Activated CD8-positive, alpha-beta memory T cell treated with anti-CD3 and anti-CD28 coated beads, Interleukin-2, amount 50 U/mL, for 48 hours (primary cell): ENCODE measurements around the gene ARHGAP25.

ENCODE experiments used
- DNase-seq: peaks from one replicate; pipeline ENCODE4 v3.0.0-alpha.2; 2020

The ARHGAP25 gene

DNA sequence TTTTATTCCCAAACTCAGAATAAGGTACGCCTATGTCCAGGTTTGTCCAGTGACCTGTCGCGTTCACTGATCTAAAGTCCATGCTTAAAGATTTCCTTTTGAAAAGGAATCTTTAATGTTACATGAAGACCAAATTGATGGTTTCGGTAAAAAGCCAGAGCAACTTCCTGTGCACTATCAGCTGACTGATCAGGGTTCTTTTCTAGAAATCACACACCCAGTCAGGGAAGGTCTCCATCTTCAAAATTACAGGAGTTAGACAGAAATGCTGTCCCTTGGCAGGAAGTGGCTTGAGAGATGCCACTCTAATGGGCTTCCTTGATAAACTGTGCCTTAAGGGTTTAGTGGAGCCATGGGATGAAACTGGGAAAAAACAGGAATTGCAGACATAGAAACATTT is 14.7 kb upstream of the ARHGAP25 start:
- no peak for DNase-seq

DNA sequence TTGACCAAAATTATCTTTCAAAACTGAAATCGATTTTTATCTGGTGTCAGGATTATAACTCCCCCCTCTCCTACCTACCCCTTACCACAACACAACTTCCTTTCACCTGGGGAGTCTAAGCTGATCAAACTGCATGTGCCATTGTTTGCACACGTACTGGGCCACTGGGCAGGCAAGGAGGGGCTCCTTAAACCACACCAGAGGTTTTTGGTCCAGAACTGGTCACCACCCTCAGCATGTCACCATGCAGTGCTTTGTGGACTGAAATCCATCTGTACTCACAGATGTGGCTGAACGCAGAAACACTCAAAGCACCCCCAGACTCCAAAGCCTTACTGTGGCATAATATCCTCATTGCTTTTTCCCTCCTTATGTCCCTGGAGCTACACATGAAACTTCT is 13.9 kb upstream of the ARHGAP25 start:
- no peak for DNase-seq

DNA sequence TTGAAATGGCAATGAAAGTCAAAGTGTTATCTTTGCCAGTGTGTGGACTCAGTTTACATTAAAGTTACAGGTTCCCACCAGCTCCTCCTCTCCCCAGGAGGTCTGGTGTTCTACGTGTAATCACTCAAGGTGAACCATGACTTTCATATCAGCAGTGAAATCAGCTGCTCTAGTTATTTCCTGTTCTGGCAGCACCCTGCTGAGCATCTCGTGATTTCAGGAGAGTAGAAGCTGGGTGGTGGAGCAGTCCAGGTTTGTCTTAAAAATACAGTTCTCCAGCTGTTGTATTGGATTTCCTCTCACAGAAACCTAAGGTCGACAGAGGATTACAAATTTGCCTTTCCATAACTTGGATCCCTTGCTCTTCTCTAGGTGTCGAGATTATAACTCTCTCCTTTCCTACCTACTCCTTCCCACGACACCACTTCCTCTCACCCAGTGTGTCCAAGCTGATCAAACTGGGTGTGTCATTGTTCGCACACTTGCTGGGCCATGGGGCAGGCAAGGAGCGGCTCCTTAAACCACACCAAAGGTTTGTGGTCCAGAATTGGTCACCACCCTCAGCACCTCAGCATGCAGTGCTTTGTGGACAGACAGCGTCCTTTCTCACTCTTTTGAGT is 13.0 kb upstream of the ARHGAP25 start:
- DNase-seq, result peak; percentile 61

DNA sequence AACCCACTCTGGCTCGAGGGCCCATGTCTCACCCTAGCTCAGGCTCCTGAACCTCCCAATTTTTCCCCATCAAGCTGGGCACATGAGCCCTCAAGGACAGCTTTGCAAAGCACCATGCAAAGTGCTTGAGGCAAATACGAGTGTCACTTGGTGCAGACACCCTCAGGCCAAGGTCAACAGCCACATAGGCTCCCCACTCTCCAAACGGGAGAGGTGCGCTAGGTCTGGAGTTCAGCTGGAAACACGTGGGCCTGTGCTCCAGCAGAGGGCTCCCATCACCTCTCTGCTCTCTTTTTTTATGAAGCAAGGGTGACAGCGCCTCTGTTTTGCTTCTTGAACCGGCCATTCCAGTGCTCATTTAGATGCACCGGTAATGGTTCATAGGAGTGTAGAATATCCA is 11.9 kb upstream of the ARHGAP25 start:
- DNase-seq, result peak; percentile 52

DNA sequence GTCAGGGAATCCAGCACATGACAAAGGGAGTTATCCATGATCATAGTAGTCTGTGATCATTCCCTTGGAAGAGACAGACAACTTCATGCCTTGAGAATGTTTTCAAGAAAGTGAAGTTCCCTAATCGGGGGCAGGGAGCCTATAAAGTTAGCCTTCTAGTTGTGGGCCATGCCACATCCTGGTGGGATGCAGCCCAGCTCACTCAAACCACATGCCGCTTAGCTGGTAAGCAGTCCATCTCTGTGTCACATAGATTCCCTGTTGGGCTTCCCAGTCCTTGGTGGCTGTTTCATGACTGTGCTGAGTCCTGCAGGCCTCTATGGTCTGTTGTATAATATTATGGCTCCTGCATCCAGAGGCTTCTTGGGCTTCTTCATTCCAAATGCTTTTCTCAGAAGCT is 11.4 kb upstream of the ARHGAP25 start:
- no peak for DNase-seq

DNA sequence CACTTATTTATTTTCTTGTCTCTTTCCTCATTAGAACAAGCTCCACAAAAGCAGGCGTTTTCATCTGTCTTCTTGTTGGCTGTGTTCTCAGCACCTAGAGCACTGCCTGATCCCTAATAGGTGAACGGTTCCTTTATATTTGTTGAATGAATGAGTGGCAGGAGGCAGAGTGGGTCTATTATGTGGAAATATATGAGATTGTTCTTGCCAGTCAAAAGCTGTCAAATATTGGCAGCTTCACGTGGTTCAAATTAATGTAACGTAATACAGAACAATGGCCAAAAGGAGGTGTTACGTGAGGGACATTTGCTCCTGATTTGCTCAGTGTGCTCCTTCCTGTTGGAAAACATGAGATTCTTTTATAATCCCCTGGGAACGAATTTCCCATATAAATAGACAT is 8.5 kb upstream of the ARHGAP25 start:
- no peak for DNase-seq

DNA sequence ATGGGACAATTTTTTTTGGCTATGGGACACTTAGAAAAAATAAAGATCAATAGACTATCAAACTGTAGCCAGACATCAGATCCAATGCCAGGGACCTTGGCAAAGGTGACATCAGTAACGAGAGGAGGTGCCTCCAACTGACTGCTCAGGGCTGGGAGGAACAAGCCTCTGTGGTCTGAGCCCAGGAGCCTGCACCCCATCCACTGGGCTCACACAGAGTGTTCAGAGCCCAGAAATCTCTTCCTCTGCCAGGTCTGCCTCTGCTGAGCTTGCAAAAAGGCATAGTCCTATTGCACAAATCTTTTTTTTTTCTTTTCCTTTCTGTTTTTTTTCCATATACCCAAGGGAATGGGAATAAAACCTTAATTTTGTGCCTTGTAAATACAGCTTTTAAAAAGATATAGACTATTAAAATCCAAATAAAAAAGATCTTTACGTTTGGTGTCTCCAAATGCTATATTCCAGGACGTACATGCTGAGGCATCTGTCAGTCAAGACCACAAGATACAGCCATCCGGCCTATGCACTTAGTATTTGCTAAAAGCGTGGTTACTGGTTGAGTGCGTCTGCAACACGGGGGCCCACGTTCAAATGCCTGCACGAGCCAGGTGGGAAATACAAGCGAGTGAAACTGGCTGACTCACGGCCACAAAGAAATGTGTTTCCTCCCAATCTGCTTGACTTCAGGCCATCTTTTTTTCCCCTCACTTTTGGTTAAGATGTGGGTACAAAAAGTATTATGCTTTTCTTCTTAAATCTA is 7.8 kb upstream of the ARHGAP25 start:
- DNase-seq, result peak; percentile 85

DNA sequence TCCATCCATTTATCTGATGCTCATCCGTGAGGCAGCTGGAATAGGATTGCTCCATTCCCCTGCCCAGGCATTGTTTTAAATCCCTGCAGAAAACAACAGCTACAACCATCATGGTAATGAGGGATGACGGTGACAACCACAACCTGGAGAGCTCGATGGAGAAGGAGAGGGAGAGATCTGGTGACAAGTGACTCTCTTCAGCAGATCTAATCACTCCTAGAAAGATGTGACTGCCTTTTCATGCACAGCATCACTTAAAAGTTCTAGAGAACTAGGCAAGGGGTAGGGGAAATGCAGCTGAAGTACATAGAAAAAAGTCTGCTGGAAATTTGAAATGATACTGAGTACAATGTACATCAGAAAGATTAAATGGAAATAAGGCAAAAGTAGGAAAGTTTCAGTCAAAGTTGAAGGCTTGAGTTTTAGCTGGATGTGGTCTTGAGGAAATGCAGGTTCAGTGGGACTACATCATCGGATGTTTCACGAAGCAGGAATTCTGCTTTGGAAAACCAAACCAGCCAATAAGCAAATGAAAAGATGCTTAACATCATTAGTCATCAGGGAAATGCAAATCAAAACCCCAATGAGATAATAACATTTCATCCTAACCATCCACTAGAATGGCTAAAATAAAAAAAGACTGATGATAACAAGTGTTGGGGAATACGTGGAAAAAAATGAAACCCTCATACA is 6.8 kb upstream of the ARHGAP25 start:
- no peak for DNase-seq

DNA sequence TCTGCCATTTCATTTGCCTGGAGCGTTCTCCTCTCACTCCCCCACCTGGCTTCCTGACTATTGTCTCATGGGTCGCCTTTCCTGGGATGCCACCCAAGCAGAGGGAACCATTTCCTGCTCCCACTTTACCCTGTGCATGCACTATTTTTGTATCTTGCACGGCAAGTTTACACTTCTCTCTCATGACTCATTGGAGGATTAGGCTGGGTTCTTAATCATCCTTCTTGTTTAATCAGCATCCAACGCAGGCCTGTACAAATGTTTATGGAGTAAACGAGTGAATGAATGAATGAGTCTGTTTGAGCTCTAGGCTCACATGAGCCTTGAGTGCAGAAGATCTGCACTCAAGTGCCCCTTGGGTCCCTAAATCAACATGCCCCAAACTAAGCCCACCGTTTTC is 3.8 kb upstream of the ARHGAP25 start:
- no peak for DNase-seq

DNA sequence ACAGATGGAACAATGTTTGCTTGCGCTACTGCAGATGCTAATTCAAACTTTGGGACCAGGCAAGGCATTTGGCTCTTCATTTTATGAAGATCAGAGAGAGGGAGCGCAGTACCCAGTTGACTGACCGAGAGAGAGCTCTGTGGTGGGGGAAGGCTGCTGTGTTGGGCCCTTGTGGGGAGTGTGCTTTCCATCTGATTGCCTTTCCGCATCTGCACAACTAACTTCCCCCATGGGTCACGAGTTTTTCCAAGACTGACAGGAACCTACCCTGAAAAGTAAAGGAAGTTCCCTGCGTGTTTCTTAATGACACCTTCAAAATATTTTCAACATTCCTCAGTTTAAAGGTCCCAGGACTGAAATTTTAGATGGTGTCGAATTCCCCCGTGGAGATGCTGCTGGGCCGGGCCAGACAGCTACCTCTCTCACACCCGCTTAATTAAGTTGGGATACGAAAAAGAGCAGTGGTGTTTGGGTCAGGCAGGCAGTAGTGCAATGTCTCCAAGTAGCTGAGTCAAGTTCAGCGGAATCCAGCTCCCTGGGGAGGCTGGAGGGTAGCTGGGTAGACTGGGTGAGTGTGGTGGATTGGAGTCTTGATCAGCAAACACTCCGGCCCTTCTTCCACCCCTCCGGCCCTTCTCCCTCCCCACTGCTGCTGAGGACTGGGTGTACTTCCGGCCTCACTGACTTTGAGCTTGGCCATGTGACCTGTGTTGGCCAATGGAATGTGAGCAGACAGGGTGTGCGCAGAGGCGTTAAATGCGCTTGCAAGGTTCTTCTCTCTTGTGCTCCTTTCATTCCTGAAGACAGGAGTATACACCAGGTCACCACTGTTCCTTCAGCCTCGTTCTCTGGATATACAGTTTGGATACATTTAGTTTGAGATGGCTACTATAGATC is 2.3 kb upstream of the ARHGAP25 start:
- no peak for DNase-seq

DNA sequence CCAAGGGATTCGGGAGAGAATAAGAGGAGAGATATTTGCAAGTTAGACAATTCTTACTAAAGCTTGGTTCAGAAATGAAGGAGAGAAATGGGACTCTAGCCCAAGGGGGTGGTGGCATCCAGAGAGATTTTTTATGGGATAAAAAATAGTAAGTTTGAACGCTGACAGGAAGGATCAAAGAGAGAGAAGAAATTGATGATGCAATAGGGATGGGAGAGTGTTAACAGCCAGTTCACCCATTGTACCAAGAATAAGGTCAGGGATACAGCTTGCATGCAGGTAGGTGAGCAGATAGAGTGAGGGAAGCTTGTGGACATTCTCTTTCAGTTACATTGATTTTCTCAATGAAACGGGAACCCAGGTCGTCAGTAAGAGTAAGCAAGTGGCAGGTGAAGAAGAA is 1.2 kb upstream of the ARHGAP25 start:
- DNase-seq, result no peak

DNA sequence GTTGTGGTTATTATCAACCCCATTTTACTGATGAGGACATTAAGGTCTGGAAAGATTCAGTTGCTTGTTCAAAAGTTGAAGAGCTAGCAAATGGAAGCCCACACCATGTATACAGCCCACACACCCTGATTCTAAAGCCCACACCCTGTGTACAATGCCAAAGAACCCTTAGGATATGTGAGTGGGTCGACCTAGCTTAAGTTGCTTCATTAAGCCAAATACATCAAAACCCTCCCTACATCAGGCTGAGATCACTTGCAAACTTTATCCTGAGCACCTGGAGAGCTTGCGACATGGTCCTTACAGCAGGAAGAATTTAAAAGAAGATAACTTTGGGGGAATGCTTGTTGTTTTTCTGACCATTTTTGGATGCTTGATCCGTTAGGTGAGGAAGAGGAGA is 435 bp upstream of the ARHGAP25 start:
- no peak for DNase-seq

DNA sequence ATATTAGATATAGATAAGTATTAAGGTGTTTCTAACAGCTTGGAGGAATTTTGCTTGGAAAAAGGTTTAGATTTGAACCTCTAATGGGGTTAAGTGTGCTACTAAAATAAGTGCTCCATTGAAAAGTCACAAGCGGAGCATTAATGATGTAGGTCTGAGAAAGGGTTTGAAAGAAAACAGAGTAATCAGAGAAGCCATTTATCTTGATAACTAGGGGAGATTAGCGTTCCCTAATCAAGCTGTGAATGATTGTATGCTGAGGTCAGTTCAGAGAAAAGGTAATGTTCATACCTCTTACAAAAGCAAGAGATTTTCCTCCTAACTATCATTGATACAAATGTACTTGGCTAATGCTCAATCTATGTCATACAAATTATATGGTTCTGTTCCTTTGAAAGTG is 1.5 kb downstream of the ARHGAP25 start:
- no peak for DNase-seq

DNA sequence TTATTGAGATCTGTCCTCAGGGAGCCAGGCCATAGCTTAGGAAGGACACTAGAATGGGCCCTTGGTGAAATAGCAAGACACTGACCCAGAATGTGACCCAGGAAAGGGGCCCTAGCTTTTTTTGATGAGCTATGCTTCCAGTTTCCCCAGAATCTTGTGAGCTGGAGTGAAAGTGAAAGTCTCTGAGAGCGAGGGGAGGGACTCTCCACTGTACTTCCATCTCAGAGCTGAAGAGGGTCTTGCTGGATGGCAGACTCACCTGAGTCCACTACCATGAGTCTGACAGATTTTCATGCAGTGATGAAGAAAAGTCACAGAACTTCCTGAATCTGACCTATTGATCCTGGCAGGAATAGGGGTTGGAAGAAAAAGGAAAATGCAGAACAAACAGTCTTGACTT is 3.1 kb downstream of the ARHGAP25 start:
- DNase-seq, result no peak

DNA sequence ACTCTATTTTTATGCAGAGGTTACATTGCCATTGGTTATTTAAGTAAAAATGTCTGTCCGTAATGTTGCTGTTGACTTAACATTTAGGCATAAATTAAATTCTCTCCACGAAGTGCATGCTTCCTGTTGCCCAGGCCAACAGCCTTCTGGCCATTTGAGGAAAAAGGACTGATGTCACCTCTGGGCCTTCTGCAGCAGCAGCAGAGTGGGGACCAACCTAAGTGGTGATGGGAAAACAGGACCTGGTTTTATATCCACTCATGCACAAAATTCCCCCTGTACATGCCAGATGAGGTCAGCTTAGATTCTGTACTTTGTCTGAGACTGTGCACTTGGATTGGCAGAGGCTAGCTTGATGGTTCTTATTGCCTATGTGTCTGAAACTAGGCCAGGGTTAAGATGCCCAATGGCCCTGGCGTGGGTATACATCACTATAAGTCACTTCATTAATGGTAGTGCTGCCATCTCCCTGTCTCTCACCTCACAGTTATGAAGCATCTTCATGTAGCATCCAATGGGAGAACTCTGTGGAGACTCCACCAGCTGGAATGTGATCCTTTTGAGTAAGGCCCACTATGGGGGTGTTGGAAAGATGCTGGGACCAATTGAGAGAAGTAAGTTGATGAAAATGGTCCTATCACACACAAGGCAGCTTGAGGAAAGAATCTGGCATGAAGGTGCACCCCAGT is 4.4 kb downstream of the ARHGAP25 start:
- no peak for DNase-seq

DNA sequence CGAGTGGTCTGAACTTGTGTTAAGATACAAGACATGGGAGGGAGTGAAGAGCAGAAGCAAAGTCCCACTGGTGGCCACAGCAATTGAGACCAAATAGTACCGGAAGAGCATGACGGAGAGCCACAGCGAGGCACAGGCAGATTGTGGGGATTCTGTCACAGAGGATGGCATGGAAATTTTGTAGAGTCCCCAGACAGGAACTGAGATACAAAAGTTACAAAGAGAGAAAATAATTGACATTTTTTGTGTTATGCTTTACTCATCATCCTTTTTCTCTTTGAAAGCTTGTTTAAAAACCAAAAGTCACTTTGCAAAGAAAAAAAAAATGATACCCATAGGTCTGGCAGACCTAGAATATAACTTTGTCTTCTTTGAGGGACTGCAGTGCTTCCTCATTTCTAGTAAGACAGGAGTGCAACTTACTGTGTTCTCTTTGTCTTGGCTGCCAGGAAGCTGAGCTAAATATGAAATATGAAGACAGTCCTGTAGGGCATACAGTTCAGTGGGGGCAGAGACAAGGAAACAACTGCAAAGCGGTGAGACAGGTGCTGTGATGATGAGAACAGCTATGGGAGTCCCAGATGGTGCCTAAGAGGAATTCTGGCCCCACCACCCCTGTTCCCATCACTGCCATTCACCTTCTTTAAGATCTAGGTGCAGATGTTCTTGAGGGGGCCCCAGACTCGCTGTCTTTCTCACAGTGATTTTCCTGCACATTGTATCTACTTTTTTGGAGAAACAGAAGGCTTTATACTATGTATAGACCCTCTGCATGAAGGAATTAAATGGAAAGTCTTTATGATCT is 5.2 kb downstream of the ARHGAP25 start:
- no peak for DNase-seq

DNA sequence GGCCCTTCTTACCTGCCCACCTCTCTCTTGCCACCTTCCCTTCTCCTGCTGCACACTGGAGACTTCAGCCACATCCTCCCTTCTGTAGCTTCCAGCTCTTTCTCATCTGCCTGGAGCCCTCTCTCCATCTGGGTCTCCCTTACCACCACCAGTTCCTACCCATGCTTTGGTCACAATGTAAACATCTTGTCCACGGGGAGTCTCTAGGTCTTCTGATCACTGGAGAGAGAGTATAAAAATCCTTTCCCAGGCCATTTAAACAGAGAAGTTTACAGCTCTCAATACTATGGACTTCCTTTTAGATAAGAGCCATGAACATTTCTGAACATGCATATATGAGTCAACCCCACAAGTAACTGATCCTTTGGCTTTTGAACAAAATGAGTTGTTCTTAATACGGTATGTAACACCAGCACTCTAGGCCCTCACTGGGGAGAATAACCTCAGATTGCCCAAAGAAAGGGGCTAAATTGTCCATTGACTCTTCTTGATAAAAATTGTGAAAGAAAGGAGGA is 5.8 kb downstream of the ARHGAP25 start:
- no peak for DNase-seq

DNA sequence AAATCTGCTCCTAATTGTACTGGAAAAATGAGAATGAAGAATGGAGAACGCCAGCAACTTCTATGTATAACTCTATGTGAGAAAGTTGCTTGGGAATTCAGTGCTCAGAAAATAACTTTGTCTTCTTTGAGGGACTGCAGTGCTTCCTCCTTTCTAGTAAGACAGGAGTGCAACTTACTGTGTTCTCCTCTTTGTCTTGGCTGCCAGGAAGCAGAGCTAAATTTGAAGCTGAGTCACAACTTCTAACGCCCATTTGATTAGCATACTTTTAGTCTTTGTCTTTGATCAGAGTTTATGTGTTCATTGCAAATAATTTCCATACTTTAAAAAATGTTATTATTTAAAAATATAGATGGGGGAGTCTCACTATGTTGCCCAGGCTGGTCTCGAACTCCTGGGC is 6.6 kb downstream of the ARHGAP25 start:
- DNase-seq, result no peak

DNA sequence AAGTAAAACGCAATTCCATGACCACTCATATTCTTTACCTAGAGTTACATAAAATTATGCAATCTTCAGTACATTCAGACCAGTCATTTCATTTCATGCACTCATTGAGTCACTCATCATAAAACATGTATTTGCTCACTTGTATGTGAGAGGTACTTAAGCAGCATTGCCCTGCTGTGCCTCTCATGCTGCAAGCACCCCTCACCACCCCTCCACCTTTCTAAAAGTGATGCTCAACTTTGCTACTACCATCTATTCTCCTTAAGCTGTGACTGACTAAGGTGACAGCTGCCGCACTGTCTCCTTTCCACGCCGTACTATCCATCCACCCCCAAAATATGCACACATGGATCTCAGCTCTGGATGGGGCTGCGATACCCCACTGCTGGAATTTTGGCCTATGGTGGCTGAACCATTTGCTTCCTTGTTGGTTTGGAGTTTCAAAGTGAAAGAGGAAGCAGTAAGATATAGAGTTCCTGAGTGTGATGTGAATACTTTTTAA is 7.2 kb downstream of the ARHGAP25 start:
- DNase-seq, result no peak

DNA sequence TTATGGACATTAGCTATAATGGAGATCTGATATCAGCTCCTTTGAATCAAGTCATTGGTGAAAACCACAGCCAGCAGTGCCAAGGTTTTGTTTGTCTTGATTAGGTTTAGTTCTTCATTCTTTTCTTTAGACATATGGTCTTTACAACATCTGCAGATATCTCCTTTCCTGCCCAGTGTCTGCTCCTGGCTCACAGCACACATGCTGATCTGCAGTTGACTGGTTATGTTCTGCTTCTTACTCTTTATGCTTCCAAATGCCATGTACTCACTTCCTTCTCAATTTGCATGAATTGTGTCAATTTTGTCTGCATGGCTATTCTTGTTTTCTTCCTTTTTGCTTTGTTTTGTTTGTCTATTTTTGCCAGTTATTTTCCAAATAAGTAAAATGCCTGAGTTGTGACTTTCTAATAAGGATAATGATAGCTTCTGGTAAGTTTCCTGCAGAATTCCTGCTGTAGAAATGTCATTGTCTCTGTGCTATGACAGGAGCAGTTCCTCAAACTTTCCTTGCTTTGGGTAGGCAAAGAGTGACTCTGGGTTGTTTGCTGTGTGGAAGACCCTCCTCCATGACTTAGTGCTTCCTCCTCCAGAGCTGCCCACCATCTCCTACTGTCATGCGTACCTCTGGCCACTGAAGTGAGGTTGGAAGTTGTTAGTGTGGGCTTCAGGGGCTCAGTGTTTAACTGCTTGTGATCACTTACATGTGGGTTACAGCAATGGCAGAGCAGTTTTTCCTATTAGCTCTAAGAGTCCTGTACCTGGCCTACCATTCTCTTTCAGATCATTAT is 8.2 kb downstream of the ARHGAP25 start:
- DNase-seq, result no peak
